GM12878 (cell line): ENCODE results near the gene SSH3. TPM values are rescaled to one million over a fixed set of nuclear protein-coding genes. Genes with fewer than 3 reads are reported as not detected.

Experiments
- ATAC-seq: fragments of 200-7000 bp; cut with Tn5 transposase; 3 replicates; pipeline ENCODE4 v1.9.1; 2020; ENCODE audit warnings: mild to moderate bottlenecking, moderate library complexity
- BruUV-seq: library from RNA; stranded (reverse); fragments of 400-500 nt; replicated peaks from 2 replicates; lab custom pipeline; 2021; lab: Mats Ljungman, UMichigan
- CTCF ChIA-PET: fragments of 300-600 bp; sonication (Branson Sonifier 250); formaldehyde crosslinking; extraction: SDS; loops from one replicate; lab custom pipeline; 2021; ENCODE audit warnings: inconsistent platforms; lab: Yijun Ruan, JAX
- POLR2A ChIA-PET: fragments of 350-600 bp; formaldehyde crosslinking; extraction: SDS; loops from one replicate; lab custom pipeline; 2021; ENCODE audit warnings: inconsistent platforms; lab: Charles Lee
- RAD21 ChIA-PET: fragments of 300-600 bp; sonication (Branson Sonifier 250); formaldehyde crosslinking; loops from one replicate; lab custom pipeline; 2023; ENCODE audit warnings: antibody characterized with exemption; ENCODE audit not compliant: unreplicated experiment; lab: Charles Lee
- SMC1A ChIA-PET: fragments of 300-600 bp; sonication (Branson Sonifier 250); formaldehyde crosslinking; loops from one replicate; lab custom pipeline; 2023; ENCODE audit not compliant: unreplicated experiment, uncharacterized antibody; lab: Charles Lee
- DNase-seq: peaks from one replicate; pipeline ENCODE4 v3.0.0-alpha.2; 2011; ENCODE audit warnings: low read depth, low spot score
- FAIRE-seq: peaks from 3 replicates; lab custom pipeline; 2011; peaks lifted over from hg19 to GRCh38; lab: Jason Lieb, UNC
- H2AFZ ChIP-seq: 2 replicates; pipeline ENCODE4 v1.6.0; 2011; ENCODE audit warnings: low read depth, low read length, control low read depth; ENCODE audit not compliant: control insufficient read depth
- H3K27ac ChIP-seq: 2 replicates; pipeline ENCODE4 v1.5.1; 2011; ENCODE audit warnings: control low read depth; ENCODE audit not compliant: control insufficient read depth, insufficient read depth
- H3K27me3 ChIP-seq, 2 experiments: replicated peaks in 1 of 2; 2 replicates each; pipeline versions ENCODE4 v1.6.0 to v1.6.1; 2011; ENCODE audit warnings: low read length in 1 of 2; ENCODE audit not compliant: control insufficient read depth in 2 of 2, insufficient read depth in 2 of 2
- H3K36me3 ChIP-seq, 2 experiments: 2 replicates each; pipeline ENCODE4 v1.5.1; 2011; ENCODE audit warnings: low read length in 1 of 2; ENCODE audit not compliant: control insufficient read depth in 2 of 2, insufficient read depth in 2 of 2
- H3K4me1 ChIP-seq: 2 replicates; pipeline ENCODE4 v1.6.1; 2011; ENCODE audit warnings: mild to moderate bottlenecking, low read length, moderate library complexity, mixed read lengths; ENCODE audit not compliant: control insufficient read depth, insufficient read depth
- H3K4me2 ChIP-seq: 2 replicates; pipeline ENCODE4 v1.6.0; 2011; ENCODE audit warnings: control low read depth; ENCODE audit not compliant: control insufficient read depth, insufficient read depth
- H3K4me3 ChIP-seq: fragments of 200-600 bp; sonication (generic); 2 replicates; pipeline ENCODE4 v1.5.1; 2016
- H3K79me2 ChIP-seq: 2 replicates; pipeline ENCODE4 v1.6.0; 2011; ENCODE audit warnings: low read length; ENCODE audit not compliant: control insufficient read depth, insufficient read depth
- H3K9ac ChIP-seq: 2 replicates; pipeline ENCODE4 v1.8.0; 2011; ENCODE audit warnings: low read length, control low read depth, mixed read lengths; ENCODE audit not compliant: control insufficient read depth, insufficient read depth
- H3K9me3 ChIP-seq: replicated peaks from 3 replicates; pipeline ENCODE4 v1.5.1; 2011; ENCODE audit warnings: mild to moderate bottlenecking, low read length; ENCODE audit not compliant: control insufficient read depth, insufficient read depth
- H4K20me1 ChIP-seq: 2 replicates; pipeline ENCODE4 v1.6.0; 2011; ENCODE audit not compliant: control insufficient read depth, insufficient read depth
- ATF7 ChIP-seq: fragments of 450-650 bp; IDR thresholded peaks from 2 replicates; pipeline ENCODE4 v1.6.1; 2016; ENCODE audit warnings: low read depth, mild to moderate bottlenecking
- BCL11A ChIP-seq: IDR thresholded peaks from 2 replicates; pipeline ENCODE4 v1.6.1; 2011; ENCODE audit warnings: low read depth, low read length
- CHD1 ChIP-seq: IDR thresholded peaks from 2 replicates; pipeline ENCODE4 v1.6.1; 2012; ENCODE audit warnings: low read depth, low read length, improper control_type of control experiment
- CHD2 ChIP-seq: IDR thresholded peaks from 2 replicates; pipeline ENCODE4 v1.6.1; 2011; ENCODE audit warnings: low read depth, low read length, improper control_type of control experiment, borderline replicate concordance
- CREM ChIP-seq: IDR thresholded peaks from 2 replicates; pipeline ENCODE4 v1.6.1; 2014; ENCODE audit warnings: antibody characterized with exemption, low read depth
- IKZF1 ChIP-seq: fragments of 450-650 bp; conservative IDR thresholded peaks from 2 replicates; pipeline ENCODE4 v1.6.1; 2017; ENCODE audit warnings: antibody characterized with exemption, mild to moderate bottlenecking
- IRF4 ChIP-seq: IDR thresholded peaks from 2 replicates; pipeline ENCODE4 v1.6.1; 2011; ENCODE audit warnings: low read depth, low read length
- YBX1 ChIP-seq: fragments of 450-650 bp; IDR thresholded peaks from 2 replicates; pipeline ENCODE4 v1.6.1; 2016; ENCODE audit warnings: antibody characterized with exemption
- ZSCAN29 ChIP-seq: fragments of 450-650 bp; IDR thresholded peaks from 2 replicates; pipeline ENCODE4 v1.6.1; 2017; ENCODE audit warnings: mild to moderate bottlenecking, moderate library complexity
- WGBS: methylation state at CpG from one replicate; pipeline ENCODE4 v1.1.6; 2016; ENCODE audit warnings: low lambda C conversion rate; ENCODE audit not compliant: insufficient replicate concordance, insufficient coverage; ENCODE audit errors: missing lambda C conversion rate; 5-methylcytosine and 5-hydroxymethylcytosine counted together
- in situ Hi-C: fragments of 300-500 bp; cut with MboI; formaldehyde crosslinking; loops from 9 replicates; pipeline ENCODE4 v1.14.3; 2018; ENCODE audit warnings: mixed read lengths
- intact Hi-C: fragments of 100-400 bp; cut with micrococcal nuclease; formaldehyde crosslinking; loops from one replicate; pipeline ENCODE4 v1.14.2; 2022; ENCODE audit not compliant: unreplicated experiment
- polyA plus RNA-seq, 11 experiments: library from polyadenylated mRNA; depleted of rRNA in 4 of 11; unstranded in 6 of 11; stranded (reverse) in 5 of 11; fragments of >200 nt; fragmentation: Nextera tagmentation in 4 of 11; fragmentation: Illumina TruSeq in 1 of 11; extraction: Ambion mirVana in 4 of 11; extraction: Trizol in 1 of 11; gene quantifications; 1 replicate in 1 of 11; 2 replicates in 10 of 11; pipeline versions ENCODE4 v1.2.1 to v1.2.3, GENCODE V29; 2011 to 2016; ENCODE audit warnings: inconsistent platforms in 2 of 11, missing spikeins in 2 of 11, low read depth in 1 of 11
- total RNA-seq, 4 experiments: library from RNA; depleted of rRNA in 3 of 4; stranded (reverse); fragments of >200 nt in 3 of 4; fragmentation: Illumina TruSeq in 1 of 4; extraction: Trizol in 1 of 4; gene quantifications; 2 replicates each; pipeline versions ENCODE4 v1.2.1 to v1.2.3, GENCODE V29; 2013 to 2021
- TF ChIP-seq, protein P1 (sequence below): fragments of 450-650 bp; IDR thresholded peaks from 2 replicates; pipeline ENCODE4 v1.6.1; 2018; ENCODE audit warnings: mild to moderate bottlenecking, low read depth, moderate library complexity; ENCODE audit not compliant: partially characterized antibody
- TF ChIP-seq, protein P2 (sequence below): IDR thresholded peaks from 2 replicates; pipeline ENCODE4 v1.6.1; 2012; ENCODE audit warnings: mild to moderate bottlenecking, low read depth, low read length
- TF ChIP-seq, protein P3 (sequence below): IDR thresholded peaks from 2 replicates; pipeline ENCODE4 v1.6.1; 2011; ENCODE audit warnings: mild to moderate bottlenecking, low read depth, low read length, moderate library complexity; ENCODE audit not compliant: insufficient replicate concordance

Gene SSH3
- total and polyA plus RNA-seq, 10 of the 15 experiments (the other 5 are each of a cell fraction or from before 2014, with no cell fraction given) = 0.05 to 0.83 (median 0.28) TPM; not detected in 3

DNA sequence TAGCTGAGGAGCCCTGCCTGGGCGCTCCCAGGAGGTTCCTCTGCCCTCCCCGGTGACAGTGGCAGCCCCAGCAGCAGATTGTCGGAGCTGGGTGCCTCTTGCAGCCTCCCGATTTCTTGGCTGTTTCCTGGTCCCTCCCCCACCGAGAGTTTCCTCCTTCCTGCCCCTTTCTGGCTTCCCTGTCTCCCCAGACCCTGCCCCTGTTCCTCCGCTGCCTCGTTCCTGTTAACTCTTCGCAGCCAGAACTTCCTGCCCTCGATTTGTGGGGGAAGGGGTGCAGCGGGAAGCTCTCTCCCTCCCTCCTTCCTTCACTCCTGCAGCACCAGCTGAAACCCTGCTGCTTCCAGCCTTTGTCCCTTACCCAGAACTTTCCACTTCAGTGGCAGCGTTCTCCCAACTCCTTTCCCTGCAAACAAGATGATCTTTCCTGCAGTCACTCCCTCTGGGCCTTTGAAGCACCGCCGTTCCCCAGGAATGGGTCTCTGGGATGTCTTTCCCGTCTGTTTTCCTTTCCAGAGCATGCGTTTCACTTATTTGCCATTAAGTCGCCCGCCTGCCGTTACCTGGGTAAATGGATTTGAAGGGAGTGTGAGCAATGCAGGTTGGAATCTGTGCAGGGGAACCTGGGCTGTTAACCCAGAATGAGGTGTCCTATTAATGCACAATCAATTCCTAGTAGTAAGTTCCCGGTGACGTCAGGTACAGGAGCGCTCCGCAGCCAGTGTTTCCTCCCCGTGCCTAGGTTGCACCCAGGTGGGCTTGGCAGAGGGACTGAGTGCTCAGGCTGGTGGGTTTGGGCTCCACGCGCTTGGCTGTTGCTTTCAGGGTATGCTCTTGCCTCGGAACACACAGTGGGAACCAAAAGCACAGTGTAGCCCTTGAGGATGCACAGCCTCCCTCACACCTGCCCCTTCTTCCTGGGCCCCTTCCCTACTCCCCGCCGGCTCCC lies 32.8 kb upstream of the SSH3 start:
- no peak for DNase-seq
- Histone ChIP-seq H3K27me3 (no peaks in the 10 kb centered on the region), H3K27ac (peak overlapping the region; percentile 98), H3K36me3 (peaks cover 11 to 13% of the 10 kb centered on the region in 2 experiments; a peak in 3 of 4 replicates), H4K20me1 (no peaks in the 10 kb centered on the region), H2AFZ (no peak overlapping the region), H3K9ac (peak overlapping the region; percentile 77), H3K4me2 (peak overlapping the region; percentile 100), H3K9me3 (no peaks in the 10 kb centered on the region), H3K4me1 (peaks cover 65% of the 10 kb centered on the region), H3K79me2 (peaks cover 94% of the 10 kb centered on the region), H3K4me3 (peak overlapping the region; percentile 81)
- WGBS = 3% methylated on average over 24 of the region's 28 CpGs
- SMC1A ChIA-PET = interaction anchor here (0.6 to 6.1 kb wide), 9 partner anchors 9 to 213 kb away, joined by 3 to 35 read pairs (median 4); partner anchors contain the start of genes AIP and ANKRD13D
- in situ Hi-C loops = no loop called here
- no peak for ATAC-seq
- FAIRE-seq = no peak
- RAD21 ChIA-PET = interaction anchor here (1.1 to 6.6 kb wide), 11 partner anchors 7 to 111 kb away, joined by 3 to 33 read pairs (median 7); partner anchors contain the start of genes ANKRD13D and POLD4
- POLR2A ChIA-PET = interaction anchor here (0.6 to 4.8 kb wide), 10 partner anchors 6 to 217 kb away, joined by 3 to 46 read pairs (median 6); partner anchors contain the start of genes ANKRD13D and POLD4
- CTCF ChIA-PET = interaction anchor here (0.6 to 4.9 kb wide), 9 partner anchors 8 to 112 kb away, joined by 3 to 31 read pairs (median 9); no protein-coding TSS in a partner anchor
- BruUV-seq = no TSS peak
- intact Hi-C loops = no loop called here
- TF ChIP-seq YBX1 (no peak), CHD2 (no peak), CHD1 (no peak), ATF7 (0 out of 2 replicates have a peak, but pooled peaks have one; percentile 31), IRF4 (0 out of 2 replicates have a peak, but pooled peaks have one; percentile 11), ZSCAN29 (no peak), CREM (no peak), IKZF1 (peak; percentile 44), BCL11A (no peak)
- TF ChIP-seq, protein P1, sequence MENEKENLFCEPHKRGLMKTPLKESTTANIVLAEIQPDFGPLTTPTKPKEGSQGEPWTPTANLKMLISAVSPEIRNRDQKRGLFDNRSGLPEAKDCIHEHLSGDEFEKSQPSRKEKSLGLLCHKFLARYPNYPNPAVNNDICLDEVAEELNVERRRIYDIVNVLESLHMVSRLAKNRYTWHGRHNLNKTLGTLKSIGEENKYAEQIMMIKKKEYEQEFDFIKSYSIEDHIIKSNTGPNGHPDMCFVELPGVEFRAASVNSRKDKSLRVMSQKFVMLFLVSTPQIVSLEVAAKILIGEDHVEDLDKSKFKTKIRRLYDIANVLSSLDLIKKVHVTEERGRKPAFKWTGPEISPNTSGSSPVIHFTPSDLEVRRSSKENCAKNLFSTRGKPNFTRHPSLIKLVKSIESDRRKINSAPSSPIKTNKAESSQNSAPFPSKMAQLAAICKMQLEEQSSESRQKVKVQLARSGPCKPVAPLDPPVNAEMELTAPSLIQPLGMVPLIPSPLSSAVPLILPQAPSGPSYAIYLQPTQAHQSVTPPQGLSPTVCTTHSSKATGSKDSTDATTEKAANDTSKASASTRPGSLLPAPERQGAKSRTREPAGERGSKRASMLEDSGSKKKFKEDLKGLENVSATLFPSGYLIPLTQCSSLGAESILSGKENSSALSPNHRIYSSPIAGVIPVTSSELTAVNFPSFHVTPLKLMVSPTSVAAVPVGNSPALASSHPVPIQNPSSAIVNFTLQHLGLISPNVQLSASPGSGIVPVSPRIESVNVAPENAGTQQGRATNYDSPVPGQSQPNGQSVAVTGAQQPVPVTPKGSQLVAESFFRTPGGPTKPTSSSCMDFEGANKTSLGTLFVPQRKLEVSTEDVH = no peak
- TF ChIP-seq, protein P2, sequence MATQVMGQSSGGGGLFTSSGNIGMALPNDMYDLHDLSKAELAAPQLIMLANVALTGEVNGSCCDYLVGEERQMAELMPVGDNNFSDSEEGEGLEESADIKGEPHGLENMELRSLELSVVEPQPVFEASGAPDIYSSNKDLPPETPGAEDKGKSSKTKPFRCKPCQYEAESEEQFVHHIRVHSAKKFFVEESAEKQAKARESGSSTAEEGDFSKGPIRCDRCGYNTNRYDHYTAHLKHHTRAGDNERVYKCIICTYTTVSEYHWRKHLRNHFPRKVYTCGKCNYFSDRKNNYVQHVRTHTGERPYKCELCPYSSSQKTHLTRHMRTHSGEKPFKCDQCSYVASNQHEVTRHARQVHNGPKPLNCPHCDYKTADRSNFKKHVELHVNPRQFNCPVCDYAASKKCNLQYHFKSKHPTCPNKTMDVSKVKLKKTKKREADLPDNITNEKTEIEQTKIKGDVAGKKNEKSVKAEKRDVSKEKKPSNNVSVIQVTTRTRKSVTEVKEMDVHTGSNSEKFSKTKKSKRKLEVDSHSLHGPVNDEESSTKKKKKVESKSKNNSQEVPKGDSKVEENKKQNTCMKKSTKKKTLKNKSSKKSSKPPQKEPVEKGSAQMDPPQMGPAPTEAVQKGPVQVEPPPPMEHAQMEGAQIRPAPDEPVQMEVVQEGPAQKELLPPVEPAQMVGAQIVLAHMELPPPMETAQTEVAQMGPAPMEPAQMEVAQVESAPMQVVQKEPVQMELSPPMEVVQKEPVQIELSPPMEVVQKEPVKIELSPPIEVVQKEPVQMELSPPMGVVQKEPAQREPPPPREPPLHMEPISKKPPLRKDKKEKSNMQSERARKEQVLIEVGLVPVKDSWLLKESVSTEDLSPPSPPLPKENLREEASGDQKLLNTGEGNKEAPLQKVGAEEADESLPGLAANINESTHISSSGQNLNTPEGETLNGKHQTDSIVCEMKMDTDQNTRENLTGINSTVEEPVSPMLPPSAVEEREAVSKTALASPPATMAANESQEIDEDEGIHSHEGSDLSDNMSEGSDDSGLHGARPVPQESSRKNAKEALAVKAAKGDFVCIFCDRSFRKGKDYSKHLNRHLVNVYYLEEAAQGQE = no peak
- TF ChIP-seq, protein P3, sequence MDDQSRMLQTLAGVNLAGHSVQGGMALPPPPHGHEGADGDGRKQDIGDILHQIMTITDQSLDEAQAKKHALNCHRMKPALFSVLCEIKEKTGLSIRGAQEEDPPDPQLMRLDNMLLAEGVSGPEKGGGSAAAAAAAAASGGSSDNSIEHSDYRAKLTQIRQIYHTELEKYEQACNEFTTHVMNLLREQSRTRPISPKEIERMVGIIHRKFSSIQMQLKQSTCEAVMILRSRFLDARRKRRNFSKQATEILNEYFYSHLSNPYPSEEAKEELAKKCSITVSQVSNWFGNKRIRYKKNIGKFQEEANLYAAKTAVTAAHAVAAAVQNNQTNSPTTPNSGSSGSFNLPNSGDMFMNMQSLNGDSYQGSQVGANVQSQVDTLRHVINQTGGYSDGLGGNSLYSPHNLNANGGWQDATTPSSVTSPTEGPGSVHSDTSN = no peak
